HG03354 (cell line): Measurements from ENCODE around the gene NF1.

Source experiments
- ATAC-seq: cut with Tn5 transposase; IDR thresholded peaks from one replicate; pipeline ENCODE4 v1.9.1; 2021; ENCODE audit warnings: mild to moderate bottlenecking; ENCODE audit not compliant: unreplicated experiment, poor library complexity, severe bottlenecking

Gene NF1

GRCh38 chr17:31415004-31415454 is 320.3 kb downstream of the NF1 start:
- ATAC-seq: no peak

DNA sequence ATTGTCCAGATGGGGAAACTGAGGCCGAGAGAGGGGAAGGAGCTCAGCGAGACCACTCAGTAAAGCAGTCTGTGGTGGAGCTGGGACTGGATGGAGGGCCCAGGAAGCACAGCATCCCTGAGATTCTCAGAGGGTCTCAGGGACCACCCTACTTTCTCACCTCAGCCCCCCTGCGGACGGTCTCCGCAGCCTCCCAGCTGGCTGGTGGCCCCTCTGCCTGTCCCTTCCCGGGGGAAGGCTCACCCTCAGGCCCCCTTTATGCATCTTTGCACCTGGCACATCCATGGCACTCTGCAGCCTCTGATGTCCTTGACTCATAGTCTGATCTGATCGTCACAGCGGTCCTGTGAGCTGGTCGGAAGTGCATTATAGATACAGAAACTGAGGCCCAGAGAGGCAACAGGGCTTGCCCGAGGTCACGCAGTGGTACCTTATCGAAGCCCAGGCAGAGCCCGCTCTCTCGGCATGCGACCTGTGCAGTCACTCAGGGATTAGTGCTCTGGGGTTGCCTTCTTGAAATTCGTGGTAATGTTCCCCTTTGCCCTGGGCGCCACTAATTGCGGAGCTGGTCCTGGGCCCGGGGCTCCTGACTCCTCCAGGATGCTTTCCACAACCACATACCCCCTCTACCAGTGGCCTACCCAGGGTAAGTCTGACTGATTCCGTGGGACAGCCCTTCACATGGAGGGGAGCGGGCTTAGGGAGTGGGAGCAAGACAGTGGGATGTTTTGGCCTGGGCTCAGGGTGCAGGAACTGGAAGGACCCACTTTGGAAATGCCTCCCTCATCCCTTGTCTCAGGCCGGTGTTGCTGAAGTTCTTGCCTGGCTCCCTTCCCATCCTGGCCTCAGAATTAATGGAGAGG is 321.1 kb downstream of the NF1 start:
- ATAC-seq: no peak

- ATAC-seq: no peak
Observed at GRCh38 chr17:31416503-31416923, 321.7 kb downstream of the NF1 start.

GRCh38 chr17:31417051-31417792 is 322.4 kb downstream of the NF1 start:
- no peak for ATAC-seq

DNA sequence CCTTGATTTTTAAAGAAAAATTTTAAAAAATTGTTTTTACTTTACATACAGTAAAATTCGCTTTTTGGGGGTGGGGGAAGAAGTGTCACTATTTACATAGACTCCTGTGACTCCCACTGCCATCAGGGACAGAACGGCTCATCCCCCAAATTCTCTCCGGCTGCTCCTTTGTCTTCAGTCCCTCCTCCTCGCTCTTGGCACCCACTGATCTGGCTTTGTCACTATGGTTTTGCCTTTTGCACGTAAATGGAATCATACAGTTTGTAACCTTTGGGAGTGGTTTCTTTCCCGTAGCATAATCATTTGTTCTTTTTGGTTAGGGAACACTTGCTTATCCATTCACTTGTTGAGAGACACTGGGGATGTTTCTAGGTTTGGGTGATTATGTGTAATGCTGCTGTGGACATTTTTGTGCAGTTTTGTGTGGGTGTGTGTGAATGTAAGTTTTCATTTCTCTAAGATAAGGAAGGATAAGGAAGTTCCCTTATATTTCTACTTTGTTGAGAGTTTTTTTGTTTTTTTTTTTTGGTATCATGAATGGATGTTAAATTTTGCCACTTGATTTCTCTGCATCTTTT is 324.1 kb downstream of the NF1 start:
- no peak for ATAC-seq

DNA sequence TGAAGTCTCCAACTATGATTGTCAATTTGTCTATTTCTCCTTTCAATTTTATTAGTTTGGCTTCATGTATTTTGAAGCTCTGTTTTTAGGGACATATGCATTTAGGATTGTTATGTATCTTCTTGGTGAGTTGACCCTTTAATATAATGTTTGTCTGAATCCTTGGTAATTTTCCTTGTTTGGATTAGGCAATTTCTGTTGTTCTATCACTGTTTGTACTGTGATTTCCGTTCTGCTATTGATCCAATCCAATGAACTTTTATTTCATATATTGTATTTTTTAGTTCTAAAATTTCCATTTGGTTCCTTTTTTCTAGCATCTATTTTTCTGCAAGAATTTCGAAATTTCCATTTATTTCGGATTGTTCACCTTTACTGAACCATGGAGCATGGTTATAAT is 327.7 kb downstream of the NF1 start:
- ATAC-seq: no peak

DNA sequence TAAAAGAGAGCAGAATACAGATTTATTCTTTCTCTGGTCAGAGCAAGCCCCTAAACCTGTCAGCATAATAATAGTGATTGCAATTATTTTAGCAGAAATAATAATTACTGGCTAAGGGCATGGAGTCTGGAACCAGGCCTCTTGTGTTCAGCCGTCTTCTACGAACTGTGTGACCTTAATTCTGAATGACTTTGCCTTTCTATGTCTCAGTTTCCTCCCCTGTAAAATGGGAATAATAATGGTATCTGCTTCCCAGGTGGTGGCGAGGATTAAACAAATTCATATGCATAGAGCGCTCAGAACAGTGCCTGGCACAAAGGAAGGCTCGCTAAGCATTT is 330.1 kb downstream of the NF1 start:
- ATAC-seq: no peak

GRCh38 chr17:31425282-31426040 is 330.7 kb downstream of the NF1 start:
- no peak for ATAC-seq
